ENCODE results near the gene WDR74. TPM values are rescaled to one million over a fixed set of nuclear protein-coding genes. Genes with fewer than 3 reads are reported as not detected.

Gene WDR74
- 10 to 100 TPM; 82.9 to 83.9 TPM for total RNA-seq

DNA sequence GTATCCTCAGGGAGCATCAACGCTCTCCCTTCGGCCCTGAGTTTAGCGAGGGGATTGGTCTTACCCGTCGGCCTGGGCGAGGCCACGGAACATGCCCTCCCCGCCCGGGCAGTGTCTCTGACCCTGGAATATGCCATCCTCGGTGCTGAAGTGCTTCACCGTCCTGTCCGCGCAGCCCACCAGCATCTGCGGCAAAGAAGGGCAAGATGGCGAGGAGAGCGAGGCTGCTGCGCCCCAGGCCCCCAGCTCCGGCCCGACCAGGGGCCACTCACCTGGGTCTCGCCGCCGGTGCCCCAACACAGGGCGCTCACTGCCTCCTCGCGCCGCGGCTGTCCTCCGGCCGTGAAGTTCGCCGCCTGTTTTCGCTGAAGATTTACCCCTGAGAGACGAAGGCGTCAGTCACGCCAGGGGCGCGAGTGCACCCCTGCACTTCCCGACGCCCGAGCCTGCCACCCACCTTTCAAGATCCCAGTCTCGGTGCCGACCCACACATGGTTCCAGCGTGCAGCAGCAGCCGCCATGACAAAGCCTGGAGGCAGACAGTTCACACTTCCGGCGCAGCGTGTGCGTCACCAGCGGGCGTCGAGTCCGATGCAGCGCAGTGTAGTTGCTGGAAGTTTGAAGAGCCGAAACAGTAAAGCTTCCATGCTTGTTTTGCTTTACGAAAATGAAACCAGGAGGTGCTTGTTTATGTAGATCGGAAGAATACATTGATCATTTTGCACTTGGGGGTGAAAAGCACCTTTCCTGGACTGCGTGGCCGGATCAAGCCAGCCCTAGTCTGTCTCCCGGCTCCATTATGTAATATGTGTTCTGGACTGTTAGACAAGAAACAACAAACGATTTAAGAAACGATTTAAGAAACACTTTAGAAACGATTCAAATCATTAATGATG, at the start of gene WDR74:
TSS of gene WDR74 (minus strand) at position 541 of the 896 bp plus-strand sequence. CDS start at position 521, 20 bp downstream.
- Mint-ChIP-seq H3K4me1 (peaks cover 28% of the 10 kb centered on the region), H3K27me3 (no peaks in the 10 kb centered on the region), H3K36me3 (peaks cover 19% of the 10 kb centered on the region), H3K4me3 (no peak within 1 kb of the TSS), H3K9me3 (ENCODE audit: low read depth) (no peaks in the 10 kb centered on the region), H3K27ac (no peak within 1 kb of the TSS)
- DNase-seq = peak; percentile 96
- peak; percentile 54 for ATAC-seq
- CTCF ChIA-PET = interaction anchor here (0.7 to 2.9 kb wide), 4 partner anchors 15 to 53 kb away, joined by 3 to 41 read pairs (median 13); partner anchors contain the start of genes SLC3A2 and TMEM179B

- ATAC-seq (no peak), DNase-seq (no peak)
- H3K4me3 Mint-ChIP-seq = no peak overlapping the region
- CTCF ChIA-PET = interaction anchor here (1.3 kb wide), 1 partner anchor 17 kb away, joined by 5 read pairs; no protein-coding TSS in a partner anchor
- H3K36me3 Mint-ChIP-seq = peaks cover 47% of the 10 kb centered on the region
- no peak overlapping the region for H3K27ac Mint-ChIP-seq
- H3K27me3 Mint-ChIP-seq = no peaks in the 10 kb centered on the region
- H3K4me1 Mint-ChIP-seq = peaks cover 26% of the 10 kb centered on the region
- H3K9me3 Mint-ChIP-seq (ENCODE audit: low read depth) = no peaks in the 10 kb centered on the region
Observed at GRCh38 chr11:62889126-62889483, 49.7 kb upstream of the WDR74 start.

GRCh38 chr11:62888406-62888805, 49.0 kb upstream of the WDR74 start:
- ATAC-seq (no peak), DNase-seq (no peak)
- CTCF ChIA-PET = no interaction called here
- H3K4me3 Mint-ChIP-seq = no peak overlapping the region
- H3K27ac Mint-ChIP-seq = no peak overlapping the region
- H3K9me3 Mint-ChIP-seq (ENCODE audit: low read depth) = no peaks in the 10 kb centered on the region
- no peaks in the 10 kb centered on the region for H3K27me3 Mint-ChIP-seq
- peaks cover 33% of the 10 kb centered on the region for H3K4me1 Mint-ChIP-seq
- H3K36me3 Mint-ChIP-seq = peaks cover 54% of the 10 kb centered on the region

DNA sequence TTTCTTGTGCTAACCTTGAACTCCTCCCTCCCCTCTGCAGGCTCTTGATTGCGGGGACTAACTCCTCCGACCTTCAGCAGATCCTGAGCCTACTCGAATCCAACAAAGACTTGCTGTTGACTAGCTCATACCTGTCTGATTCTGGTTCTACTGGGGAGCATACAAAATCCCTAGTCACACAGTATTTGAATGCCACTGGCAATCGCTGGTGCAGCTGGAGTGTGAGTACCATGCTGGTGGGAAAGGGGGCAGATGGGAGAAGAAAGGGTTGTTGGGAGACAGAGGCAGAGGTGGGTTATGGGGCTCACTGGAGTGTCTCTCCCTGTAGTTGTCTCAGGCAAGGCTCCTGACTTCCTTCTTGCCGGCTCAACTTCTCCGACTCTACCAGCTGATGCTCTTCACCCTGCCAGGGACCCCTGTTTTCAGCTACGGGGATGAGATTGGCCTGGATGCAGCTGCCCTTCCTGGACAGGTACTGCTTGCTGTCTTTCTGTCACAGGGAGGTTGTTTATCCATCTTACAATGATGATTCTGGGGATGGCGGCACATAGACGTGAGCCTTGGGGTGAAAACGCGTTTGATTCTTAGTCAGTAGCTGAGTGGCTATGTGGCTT, 45.9 kb upstream of the WDR74 start:
- ATAC-seq = no peak
- Mint-ChIP-seq H3K4me1 (peaks cover 45% of the 10 kb centered on the region), H3K36me3 (peaks cover 76% of the 10 kb centered on the region), H3K4me3 (peak overlapping the region; percentile 12), H3K27me3 (no peaks in the 10 kb centered on the region), H3K27ac (peak overlapping the region; percentile 54), H3K9me3 (ENCODE audit: low read depth) (no peaks in the 10 kb centered on the region)
- CTCF ChIA-PET = interaction anchor here (0.6 to 4.8 kb wide), 6 partner anchors 9 to 98 kb away, joined by 3 to 29 read pairs (median 6); partner anchors contain the start of gene TMEM179B
- no peak for DNase-seq

- DNase-seq = no peak
- CTCF ChIA-PET = interaction anchor here (1.5 to 4.8 kb wide), 3 partner anchors 11 to 96 kb away, joined by 5 to 29 read pairs (median 7); partner anchors contain the start of gene TMEM179B
- H3K4me1 Mint-ChIP-seq = peaks cover 50% of the 10 kb centered on the region
Observed at GRCh38 chr11:62883673-62884072, 44.3 kb upstream of the WDR74 start.

DNA sequence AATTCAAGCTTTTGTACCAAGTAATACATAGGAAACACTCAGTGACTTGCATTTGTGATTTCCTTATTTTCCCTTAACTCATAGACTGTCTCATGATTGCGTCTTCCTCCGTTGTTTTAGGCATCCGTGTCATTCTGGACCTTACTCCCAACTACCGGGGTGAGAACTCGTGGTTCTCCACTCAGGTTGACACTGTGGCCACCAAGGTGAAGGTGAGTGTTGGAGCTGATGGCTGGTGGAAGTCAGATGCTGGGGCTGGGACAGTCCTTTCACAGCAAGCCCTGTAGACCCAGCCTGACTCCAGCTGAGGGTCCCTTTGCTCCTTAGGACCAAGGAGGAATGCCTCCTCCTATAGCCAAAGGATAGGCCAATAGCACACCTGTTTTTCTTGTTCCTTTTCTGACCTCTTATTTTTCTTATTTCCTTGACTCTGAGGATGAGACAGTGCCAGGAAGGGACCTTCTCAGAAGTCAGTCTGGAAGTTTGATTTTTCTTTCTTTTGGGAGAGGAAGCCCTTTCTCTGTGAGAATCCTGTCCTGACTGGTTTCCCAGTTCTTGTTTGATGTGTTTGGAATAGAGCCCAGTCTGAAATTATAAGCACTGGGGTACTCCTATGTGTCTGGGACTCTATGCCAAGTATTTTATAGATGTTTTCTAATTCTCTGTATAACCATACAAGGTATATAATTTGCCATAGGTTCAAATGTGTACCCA, 43.6 kb upstream of the WDR74 start:
- Mint-ChIP-seq H3K4me3 (peak overlapping the region; percentile 96), H3K9me3 (ENCODE audit: low read depth) (no peaks in the 10 kb centered on the region), H3K27ac (peak overlapping the region; percentile 100), H3K36me3 (peaks cover 62% of the 10 kb centered on the region), H3K4me1 (peaks cover 50% of the 10 kb centered on the region), H3K27me3 (no peaks in the 10 kb centered on the region)
- no peak for ATAC-seq
- no peak for DNase-seq
- CTCF ChIA-PET = interaction anchor here (1.4 to 4.8 kb wide), 6 partner anchors 10 to 97 kb away, joined by 3 to 43 read pairs (median 18); partner anchors contain the start of gene TMEM179B

More at GRCh38 chr11:62883673-62884072, 44.3 kb upstream of the WDR74 start:
- H3K9me3 Mint-ChIP-seq (ENCODE audit: low read depth) = no peaks in the 10 kb centered on the region
- H3K36me3 Mint-ChIP-seq = peaks cover 68% of the 10 kb centered on the region
- ATAC-seq = no peak
- peak overlapping the region; percentile 96 for H3K4me3 Mint-ChIP-seq
- H3K27me3 Mint-ChIP-seq = no peaks in the 10 kb centered on the region
- peak overlapping the region; percentile 100 for H3K27ac Mint-ChIP-seq

- ATAC-seq (no peak), DNase-seq (no peak)
- peaks cover 50% of the 10 kb centered on the region for H3K4me1 Mint-ChIP-seq
- H3K36me3 Mint-ChIP-seq = peaks cover 56% of the 10 kb centered on the region
- peak overlapping the region; percentile 96 for H3K4me3 Mint-ChIP-seq
- no peaks in the 10 kb centered on the region for H3K27me3 Mint-ChIP-seq
- H3K27ac Mint-ChIP-seq = peak overlapping the region; percentile 100
- CTCF ChIA-PET = interaction anchor here (0.9 to 4.8 kb wide), 10 partner anchors 11 to 1811 kb away, joined by 3 to 43 read pairs (median 6); partner anchors contain the start of genes TMEM179B and TUT1
- H3K9me3 Mint-ChIP-seq (ENCODE audit: low read depth) = no peaks in the 10 kb centered on the region
Observed at GRCh38 chr11:62882431-62882749, 43.0 kb upstream of the WDR74 start.

DNA sequence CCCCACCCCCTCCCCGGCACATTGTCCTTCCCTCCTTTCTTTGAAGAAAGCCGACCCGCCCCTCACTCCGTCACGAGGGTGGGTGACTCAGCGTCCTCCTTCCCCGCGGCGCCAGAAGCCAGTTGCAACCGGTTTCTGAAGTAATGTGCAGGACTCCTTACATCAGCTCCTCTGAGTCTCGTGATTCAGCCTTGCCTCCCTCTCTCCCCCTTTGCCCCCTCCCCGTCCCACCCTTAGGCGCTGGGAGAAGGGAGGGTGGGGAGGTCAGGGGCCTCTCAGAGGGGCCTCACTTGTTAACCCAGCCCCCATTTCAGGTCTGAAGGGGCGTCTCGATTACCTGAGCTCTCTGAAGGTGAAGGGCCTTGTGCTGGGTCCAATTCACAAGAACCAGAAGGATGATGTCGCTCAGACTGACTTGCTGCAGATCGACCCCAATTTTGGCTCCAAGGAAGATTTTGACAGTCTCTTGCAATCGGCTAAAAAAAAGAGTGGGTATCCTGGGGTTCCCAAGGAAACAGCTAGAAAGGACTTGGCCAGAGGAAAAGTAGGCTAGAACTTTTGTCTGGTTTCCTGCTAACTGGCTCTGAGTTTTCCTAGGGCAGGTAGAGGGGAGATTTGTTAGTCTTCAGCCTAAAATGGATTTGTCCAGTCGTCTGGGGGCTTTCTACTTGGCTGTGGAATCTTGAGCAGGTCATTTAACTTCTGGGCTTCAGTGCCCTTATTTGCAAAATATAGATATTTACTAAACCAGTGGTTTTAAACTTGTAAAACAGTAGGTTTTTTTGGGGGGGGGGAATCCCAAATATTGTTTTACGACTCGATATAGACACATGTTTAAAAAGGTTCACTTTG, 42.4 kb upstream of the WDR74 start:
- no peaks in the 10 kb centered on the region for H3K27me3 Mint-ChIP-seq
- DNase-seq (peak; percentile 98), ATAC-seq (peak; percentile 71)
- CTCF ChIA-PET = interaction anchor here (0.7 to 4.8 kb wide), 27 partner anchors 11 to 1812 kb away, joined by 3 to 43 read pairs (median 4); partner anchors contain the start of genes C11orf98, CSKMT, NXF1 and STX5
- H3K36me3 Mint-ChIP-seq = peaks cover 53% of the 10 kb centered on the region
- peak overlapping the region; percentile 96 for H3K4me3 Mint-ChIP-seq
- peak overlapping the region; percentile 100 for H3K27ac Mint-ChIP-seq
- peaks cover 46% of the 10 kb centered on the region for H3K4me1 Mint-ChIP-seq
- H3K9me3 Mint-ChIP-seq (ENCODE audit: low read depth) = no peaks in the 10 kb centered on the region

- H3K9me3 Mint-ChIP-seq (ENCODE audit: low read depth) = no peaks in the 10 kb centered on the region
- peaks cover 45% of the 10 kb centered on the region for H3K4me1 Mint-ChIP-seq
- peak within 1 kb of the TSS; percentile 100 for H3K27ac Mint-ChIP-seq
- H3K27me3 Mint-ChIP-seq = no peaks in the 10 kb centered on the region
- peak within 1 kb of the TSS; percentile 96 for H3K4me3 Mint-ChIP-seq
- H3K36me3 Mint-ChIP-seq = peaks cover 47% of the 10 kb centered on the region
- DNase-seq (peak; percentile 94), ATAC-seq (peak; percentile 85)
- CTCF ChIA-PET = interaction anchor here (0.6 to 4.8 kb wide), 33 partner anchors 8 to 1813 kb away, joined by 3 to 43 read pairs (median 3); partner anchors contain the start of genes C11orf98, CSKMT, NXF1 and STX5
Observed at GRCh38 chr11:62880803-62881578, 41.6 kb upstream of the WDR74 start, which contains the start of gene SLC3A2. SLC3A2 (plus strand) TSS chr11:62880896; CDS start chr11:62881024, 128 bp downstream.

DNA sequence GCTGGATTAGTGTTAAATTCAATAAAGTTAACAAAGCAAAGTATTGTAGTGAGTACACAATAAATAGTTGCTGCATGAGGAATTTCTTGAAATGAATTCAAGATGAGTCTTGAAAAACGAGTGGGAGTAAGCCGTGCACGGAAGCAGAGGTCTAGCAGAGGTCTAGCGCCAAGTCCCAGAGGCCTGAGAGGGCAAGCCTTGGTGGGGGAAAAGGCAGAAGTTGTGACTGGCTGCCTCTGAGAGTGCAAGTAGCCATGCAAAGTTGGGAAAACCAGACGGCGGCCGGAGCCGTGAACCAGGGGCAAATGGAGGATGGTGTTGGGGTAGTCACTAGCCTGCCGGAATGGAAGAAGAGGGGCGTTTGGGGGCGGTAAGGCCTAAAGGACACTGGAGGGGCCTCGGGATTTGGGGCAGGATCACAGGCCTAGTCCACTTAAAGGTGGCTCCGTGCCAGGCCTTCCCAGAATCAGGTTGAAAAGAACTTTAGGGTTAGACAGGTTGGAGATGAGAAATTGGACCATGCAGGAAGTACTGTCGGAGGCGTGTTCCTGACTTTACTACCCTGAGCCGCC, 40.9 kb upstream of the WDR74 start:
- Mint-ChIP-seq H3K4me1 (peaks cover 39% of the 10 kb centered on the region), H3K27me3 (no peaks in the 10 kb centered on the region), H3K4me3 (peak overlapping the region; percentile 96), H3K27ac (peak overlapping the region; percentile 100), H3K9me3 (ENCODE audit: low read depth) (no peaks in the 10 kb centered on the region), H3K36me3 (peaks cover 41% of the 10 kb centered on the region)
- DNase-seq = no peak
- CTCF ChIA-PET = interaction anchor here (0.8 to 4.8 kb wide), 16 partner anchors 24 to 289 kb away, joined by 3 to 43 read pairs (median 5); partner anchors contain the start of genes C11orf98, CSKMT, TMEM179B and TTC9C
- peak; percentile 2 for ATAC-seq
